ENCODE results near the gene SGCB. TPM values are rescaled to one million over a fixed set of nuclear protein-coding genes. Genes with fewer than 3 reads are reported as not detected.

Gene SGCB
- total and polyA plus RNA-seq, 2 donors (not counting 1 experiment from before 2014, with no cell fraction given), result 2.3 to 9.7 TPM

DNA sequence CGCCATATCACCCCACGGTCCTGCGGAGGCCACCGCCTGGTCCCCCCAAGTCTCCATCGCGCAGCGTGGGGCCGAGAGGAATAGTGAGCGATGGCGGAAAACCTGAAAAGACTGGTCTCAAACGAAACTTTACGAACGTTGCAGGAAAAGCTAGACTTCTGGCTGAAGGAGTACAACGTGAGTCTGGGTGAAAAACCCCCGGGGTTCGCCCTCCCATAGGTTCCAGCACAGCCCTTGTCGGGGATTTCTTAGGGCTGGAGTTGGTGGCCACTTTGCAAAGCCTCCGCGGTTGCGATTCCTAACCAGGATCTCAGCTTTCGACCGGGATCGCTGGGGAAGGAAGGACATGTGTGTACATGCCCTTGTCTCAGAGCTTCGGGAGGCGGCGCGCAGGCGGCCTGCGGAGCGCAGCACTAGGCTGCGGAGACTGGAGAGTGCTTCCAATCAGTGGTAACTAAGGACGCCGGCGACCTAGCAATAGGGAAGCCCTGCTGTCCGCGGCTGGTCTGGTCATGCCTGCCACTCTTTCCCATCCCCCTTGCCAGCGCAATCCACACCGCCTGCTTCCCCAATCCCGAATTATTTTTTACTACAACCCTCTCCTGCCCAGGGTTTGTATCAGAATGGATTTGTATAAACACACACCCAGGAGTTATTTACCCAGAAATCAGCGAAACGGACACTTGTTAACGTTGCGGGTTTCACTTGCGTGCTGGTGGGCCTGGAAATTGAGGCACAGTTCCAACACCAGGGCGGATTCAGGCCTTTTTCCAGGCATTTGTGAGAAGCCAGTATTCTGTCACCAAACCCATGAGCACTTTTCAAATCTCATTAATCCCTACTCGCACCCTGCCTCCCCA is 13.7 kb upstream of the SGCB start:
- peak overlapping the region; percentile 86 for H3K4me2 ChIP-seq (replicated peaks; ENCODE audit: low read depth, low read length, poor library complexity, severe bottlenecking)
- no peaks in the 10 kb centered on the region for H4K20me1 ChIP-seq (ENCODE audit: control insufficient read depth, insufficient read depth, low read length, poor library complexity, severe bottlenecking)
- H3K4me1 ChIP-seq (ENCODE audit: control insufficient read depth in 2 of 2, insufficient read depth in 2 of 2, low read length in 2 of 2), result peaks cover 18 to 22% of the 10 kb centered on the region in 2 donors
- peak overlapping the region; percentile 81 for H3K4me3 Mint-ChIP-seq
- WGBS (ENCODE audit: insufficient coverage), result 4% methylated on average over 40 of the region's 46 CpGs
- H3K4me3 ChIP-seq (ENCODE audit: control extremely low read depth in 1 of 5, extremely low read depth in 1 of 5, insufficient read depth in 1 of 5, low read depth in 2 of 5, low read length in 4 of 5), result peak overlapping the region in 4 of 5 experiments; percentile 25 to 73 (median 53)
- peaks cover 0 to 46% (median 28%) of the 10 kb centered on the region in 4 experiments for H3K27me3 ChIP-seq (replicated peaks in 1 of 4; ENCODE audit: control extremely low read depth in 1 of 4, control insufficient read depth in 3 of 4, insufficient read depth in 4 of 4, low read length in 3 of 4)
- H3K9ac ChIP-seq (ENCODE audit: low read length), result peak overlapping the region; percentile 72
- H3K9me3 ChIP-seq (ENCODE audit: control extremely low read depth in 1 of 3, control insufficient read depth in 2 of 3, insufficient read depth in 1 of 3, low read length in 2 of 3), result peaks cover 0 to 7% (median 0%) of the 10 kb centered on the region in 3 donors
- ATAC-seq (ENCODE audit: low read depth) (peak; percentile 35), DNase-seq (peak; percentile 33)
- peaks cover 29% of the 10 kb centered on the region for H3K4me1 Mint-ChIP-seq
- H3K27me3 Mint-ChIP-seq, result peaks cover 34% of the 10 kb centered on the region
- no peaks in the 10 kb centered on the region for H3K79me2 ChIP-seq (ENCODE audit: control insufficient read depth, insufficient read depth, low read length)
- intact Hi-C loops (cut with micrococcal nuclease), result loop anchor here (1.0 kb wide), 2 partner anchors 14 to 208 kb away; partner anchors contain the start of gene SGCB
- CTCF ChIA-PET, result no interaction called here
- TF ChIP-seq, protein P1, sequence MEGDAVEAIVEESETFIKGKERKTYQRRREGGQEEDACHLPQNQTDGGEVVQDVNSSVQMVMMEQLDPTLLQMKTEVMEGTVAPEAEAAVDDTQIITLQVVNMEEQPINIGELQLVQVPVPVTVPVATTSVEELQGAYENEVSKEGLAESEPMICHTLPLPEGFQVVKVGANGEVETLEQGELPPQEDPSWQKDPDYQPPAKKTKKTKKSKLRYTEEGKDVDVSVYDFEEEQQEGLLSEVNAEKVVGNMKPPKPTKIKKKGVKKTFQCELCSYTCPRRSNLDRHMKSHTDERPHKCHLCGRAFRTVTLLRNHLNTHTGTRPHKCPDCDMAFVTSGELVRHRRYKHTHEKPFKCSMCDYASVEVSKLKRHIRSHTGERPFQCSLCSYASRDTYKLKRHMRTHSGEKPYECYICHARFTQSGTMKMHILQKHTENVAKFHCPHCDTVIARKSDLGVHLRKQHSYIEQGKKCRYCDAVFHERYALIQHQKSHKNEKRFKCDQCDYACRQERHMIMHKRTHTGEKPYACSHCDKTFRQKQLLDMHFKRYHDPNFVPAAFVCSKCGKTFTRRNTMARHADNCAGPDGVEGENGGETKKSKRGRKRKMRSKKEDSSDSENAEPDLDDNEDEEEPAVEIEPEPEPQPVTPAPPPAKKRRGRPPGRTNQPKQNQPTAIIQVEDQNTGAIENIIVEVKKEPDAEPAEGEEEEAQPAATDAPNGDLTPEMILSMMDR (IDR thresholded peaks at IDR 0.05), result no peak
- no peak for TF ChIP-seq EZH2 (IDR thresholded peaks at IDR 0.05; ENCODE audit: borderline replicate concordance, insufficient read depth, low read depth, low read length, poor library complexity, severe bottlenecking)
- peak overlapping the region; percentile 68 for H2AFZ ChIP-seq (ENCODE audit: insufficient read depth, low read depth, low read length, poor library complexity, severe bottlenecking)
- POLR2A ChIA-PET, result interaction anchor here (1.5 kb wide), 1 partner anchor 14 kb away, joined by 3 read pairs; the partner anchor contains the start of gene SGCB
- no peak overlapping the region for H3K27ac ChIP-seq (ENCODE audit: low read length in 2 of 2)
- H3K36me3 ChIP-seq (replicated peaks in 1 of 2; ENCODE audit: control extremely low read depth in 1 of 2, control insufficient read depth in 1 of 2, extremely low read depth in 1 of 2, insufficient read depth in 2 of 2, low read length in 1 of 2), result no peaks in the 10 kb centered on the region
- H3K27ac Mint-ChIP-seq, result no peak overlapping the region
- H3K9me3 Mint-ChIP-seq (ENCODE audit: insufficient read depth), result no peaks in the 10 kb centered on the region

DNA sequence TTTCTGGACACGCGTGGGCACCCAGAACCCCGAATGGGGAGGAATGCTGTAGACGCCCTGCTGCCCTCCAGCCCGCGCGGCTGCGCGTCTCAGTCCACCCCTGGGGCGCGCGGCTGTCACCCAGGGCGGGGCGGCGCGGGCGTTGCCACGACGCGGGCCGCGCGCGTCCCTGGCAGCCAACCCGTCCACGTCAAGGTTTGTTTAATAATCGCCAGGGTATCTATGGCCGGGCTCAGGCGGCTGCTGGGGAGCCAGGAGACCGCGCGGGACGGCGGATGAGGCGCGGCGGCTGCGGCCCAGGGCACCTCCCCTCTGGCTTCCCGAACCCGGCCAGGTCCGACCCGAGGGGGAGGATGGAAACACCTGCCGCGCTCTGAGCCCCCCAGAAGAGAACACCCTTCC is 13.1 kb upstream of the SGCB start, which contains the start of gene SPATA18:
SPATA18 (plus strand) TSS at position 92 of the 402 bp plus-strand sequence. CDS start 401 bp downstream, outside the sequence.
- H3K27me3 ChIP-seq (replicated peaks in 1 of 4; ENCODE audit: control extremely low read depth in 1 of 4, control insufficient read depth in 3 of 4, insufficient read depth in 4 of 4, low read length in 3 of 4), result peaks cover 0 to 43% (median 30%) of the 10 kb centered on the region in 4 experiments
- H4K20me1 ChIP-seq (ENCODE audit: control insufficient read depth, insufficient read depth, low read length, poor library complexity, severe bottlenecking), result no peaks in the 10 kb centered on the region
- peak within 1 kb of the TSS; percentile 72 for H3K9ac ChIP-seq (ENCODE audit: low read length)
- CTCF ChIA-PET, result no interaction called here
- H3K4me3 ChIP-seq (ENCODE audit: control extremely low read depth in 1 of 5, extremely low read depth in 1 of 5, insufficient read depth in 1 of 5, low read depth in 2 of 5, low read length in 4 of 5), result peak within 1 kb of the TSS in 4 of 5 experiments; percentile 25 to 73 (median 53)
- H3K9me3 ChIP-seq (ENCODE audit: control extremely low read depth in 1 of 3, control insufficient read depth in 2 of 3, insufficient read depth in 1 of 3, low read length in 2 of 3), result peaks cover 0 to 7% (median 0%) of the 10 kb centered on the region in 3 donors
- no peaks in the 10 kb centered on the region for H3K79me2 ChIP-seq (ENCODE audit: control insufficient read depth, insufficient read depth, low read length)
- peak within 1 kb of the TSS; percentile 86 for H3K4me2 ChIP-seq (replicated peaks; ENCODE audit: low read depth, low read length, poor library complexity, severe bottlenecking)
- peaks cover 39% of the 10 kb centered on the region for H3K27me3 Mint-ChIP-seq
- H3K9me3 Mint-ChIP-seq (ENCODE audit: insufficient read depth), result no peaks in the 10 kb centered on the region
- no peak within 1 kb of the TSS for H3K27ac Mint-ChIP-seq
- peaks cover 18 to 22% of the 10 kb centered on the region in 2 donors for H3K4me1 ChIP-seq (ENCODE audit: control insufficient read depth in 2 of 2, insufficient read depth in 2 of 2, low read length in 2 of 2)
- peaks cover 29% of the 10 kb centered on the region for H3K4me1 Mint-ChIP-seq
- H3K4me3 Mint-ChIP-seq, result peak within 1 kb of the TSS; percentile 81
- intact Hi-C loops (cut with micrococcal nuclease), result no loop called here
- 2% methylated on average over 44 of the region's 44 CpGs for WGBS (ENCODE audit: insufficient coverage)
- no peaks in the 10 kb centered on the region for H3K36me3 ChIP-seq (replicated peaks in 1 of 2; ENCODE audit: control extremely low read depth in 1 of 2, control insufficient read depth in 1 of 2, extremely low read depth in 1 of 2, insufficient read depth in 2 of 2, low read length in 1 of 2)
- ATAC-seq (ENCODE audit: low read depth) (peak; percentile 79), DNase-seq (peak; percentile 62)
- TF ChIP-seq, protein P1 (IDR thresholded peaks at IDR 0.05), result no peak
- no peak for TF ChIP-seq EZH2 (IDR thresholded peaks at IDR 0.05; ENCODE audit: borderline replicate concordance, insufficient read depth, low read depth, low read length, poor library complexity, severe bottlenecking)
- H2AFZ ChIP-seq (ENCODE audit: insufficient read depth, low read depth, low read length, poor library complexity, severe bottlenecking), result peak within 1 kb of the TSS; percentile 68
- POLR2A ChIA-PET, result no interaction called here
- no peak within 1 kb of the TSS for H3K27ac ChIP-seq (ENCODE audit: low read length in 2 of 2)

Data from B cell (primary cell).